ENCODE data around the gene ADAM19. TPM values are rescaled to one million over a fixed set of nuclear protein-coding genes. Genes with fewer than 3 reads are reported as not detected.

ADAM19 gene
- total and polyA plus RNA-seq, 2 experiments from 2014 or later = 6.0 to 8.6 TPM

GRCh38 chr5:157519579-157520253 lies 55.9 kb downstream of the ADAM19 start:
- no peak overlapping the region for H3K27ac ChIP-seq
- H3K9me2 ChIP-seq (replicated peaks; ENCODE audit: insufficient read depth) = no peaks in the 10 kb centered on the region
- no peaks in the 10 kb centered on the region for H4K20me1 ChIP-seq (ENCODE audit: insufficient read depth, poor library complexity, severe bottlenecking)

DNA sequence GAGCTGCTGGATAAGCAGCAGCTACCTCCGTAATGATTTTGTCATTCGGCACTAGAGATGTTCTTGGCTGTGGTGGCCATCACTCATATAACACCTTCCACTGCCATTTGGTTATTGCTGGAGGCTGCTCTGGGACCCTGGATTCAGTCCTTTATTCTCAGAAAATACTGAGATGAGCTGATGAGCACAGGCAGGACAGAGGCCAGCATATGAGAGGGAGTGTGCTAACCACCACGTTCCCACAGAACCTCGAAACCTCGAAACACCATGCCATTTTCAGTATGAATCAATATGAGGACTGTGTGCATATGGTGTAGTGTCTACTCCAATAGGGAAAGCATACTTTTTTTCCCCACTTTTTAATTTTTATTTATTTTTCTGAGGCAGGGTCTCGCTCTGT lies 56.6 kb downstream of the ADAM19 start:
- no peaks in the 10 kb centered on the region for H3K36me3 ChIP-seq (replicated peaks; ENCODE audit: insufficient read depth, low read depth)
- H3K4me3 ChIP-seq = no peak overlapping the region
- no peak for DNase-seq (ENCODE audit: low spot score)
- no peaks in the 10 kb centered on the region for H3K9me2 ChIP-seq (replicated peaks; ENCODE audit: insufficient read depth)
- H3K27me3 ChIP-seq = no peaks in the 10 kb centered on the region
- TF ChIP-seq EZH2phosphoT487 (IDR thresholded peaks at IDR 0.05; ENCODE audit: low read depth, severe bottlenecking, unreplicated experiment) = no peak
- TF ChIP-seq, protein P1, sequence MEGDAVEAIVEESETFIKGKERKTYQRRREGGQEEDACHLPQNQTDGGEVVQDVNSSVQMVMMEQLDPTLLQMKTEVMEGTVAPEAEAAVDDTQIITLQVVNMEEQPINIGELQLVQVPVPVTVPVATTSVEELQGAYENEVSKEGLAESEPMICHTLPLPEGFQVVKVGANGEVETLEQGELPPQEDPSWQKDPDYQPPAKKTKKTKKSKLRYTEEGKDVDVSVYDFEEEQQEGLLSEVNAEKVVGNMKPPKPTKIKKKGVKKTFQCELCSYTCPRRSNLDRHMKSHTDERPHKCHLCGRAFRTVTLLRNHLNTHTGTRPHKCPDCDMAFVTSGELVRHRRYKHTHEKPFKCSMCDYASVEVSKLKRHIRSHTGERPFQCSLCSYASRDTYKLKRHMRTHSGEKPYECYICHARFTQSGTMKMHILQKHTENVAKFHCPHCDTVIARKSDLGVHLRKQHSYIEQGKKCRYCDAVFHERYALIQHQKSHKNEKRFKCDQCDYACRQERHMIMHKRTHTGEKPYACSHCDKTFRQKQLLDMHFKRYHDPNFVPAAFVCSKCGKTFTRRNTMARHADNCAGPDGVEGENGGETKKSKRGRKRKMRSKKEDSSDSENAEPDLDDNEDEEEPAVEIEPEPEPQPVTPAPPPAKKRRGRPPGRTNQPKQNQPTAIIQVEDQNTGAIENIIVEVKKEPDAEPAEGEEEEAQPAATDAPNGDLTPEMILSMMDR (IDR thresholded peaks at IDR 0.05; ENCODE audit: poor library complexity) = no peak
- 97% methylated on average over 6 of the region's 6 CpGs for WGBS (ENCODE audit: low lambda C conversion rate, missing lambda C conversion rate)
- H3K79me2 ChIP-seq = no peaks in the 10 kb centered on the region
- H3K9me3 ChIP-seq (ENCODE audit: low read depth) = no peaks in the 10 kb centered on the region
- H2AFZ ChIP-seq = no peak overlapping the region
- no peak overlapping the region for H3K4me2 ChIP-seq
- no peaks in the 10 kb centered on the region for H4K20me1 ChIP-seq (ENCODE audit: insufficient read depth, poor library complexity, severe bottlenecking)
- H3K4me1 ChIP-seq (ENCODE audit: insufficient read depth) = no peaks in the 10 kb centered on the region
- H3K27ac ChIP-seq = no peak overlapping the region

More at GRCh38 chr5:157519579-157520253, 55.9 kb downstream of the ADAM19 start:
- Histone ChIP-seq H3K27me3 (no peaks in the 10 kb centered on the region), H3K36me3 (replicated peaks; ENCODE audit: insufficient read depth, low read depth) (no peaks in the 10 kb centered on the region), H3K9me3 (ENCODE audit: low read depth) (no peaks in the 10 kb centered on the region), H2AFZ (no peak overlapping the region), H3K4me2 (no peak overlapping the region), H3K4me1 (ENCODE audit: insufficient read depth) (no peaks in the 10 kb centered on the region), H3K79me2 (no peaks in the 10 kb centered on the region), H3K4me3 (no peak overlapping the region)
- TF ChIP-seq EZH2phosphoT487 (IDR thresholded peaks at IDR 0.05; ENCODE audit: low read depth, severe bottlenecking, unreplicated experiment) = no peak
- TF ChIP-seq, protein P1 (IDR thresholded peaks at IDR 0.05; ENCODE audit: poor library complexity) = no peak
- no peak for TF ChIP-seq EZH2 (IDR thresholded peaks at IDR 0.05; ENCODE audit: borderline replicate concordance)
- DNase-seq (ENCODE audit: low spot score) = no peak
- WGBS (ENCODE audit: low lambda C conversion rate, missing lambda C conversion rate) = 95% methylated on average over 9 of the region's 9 CpGs

DNA sequence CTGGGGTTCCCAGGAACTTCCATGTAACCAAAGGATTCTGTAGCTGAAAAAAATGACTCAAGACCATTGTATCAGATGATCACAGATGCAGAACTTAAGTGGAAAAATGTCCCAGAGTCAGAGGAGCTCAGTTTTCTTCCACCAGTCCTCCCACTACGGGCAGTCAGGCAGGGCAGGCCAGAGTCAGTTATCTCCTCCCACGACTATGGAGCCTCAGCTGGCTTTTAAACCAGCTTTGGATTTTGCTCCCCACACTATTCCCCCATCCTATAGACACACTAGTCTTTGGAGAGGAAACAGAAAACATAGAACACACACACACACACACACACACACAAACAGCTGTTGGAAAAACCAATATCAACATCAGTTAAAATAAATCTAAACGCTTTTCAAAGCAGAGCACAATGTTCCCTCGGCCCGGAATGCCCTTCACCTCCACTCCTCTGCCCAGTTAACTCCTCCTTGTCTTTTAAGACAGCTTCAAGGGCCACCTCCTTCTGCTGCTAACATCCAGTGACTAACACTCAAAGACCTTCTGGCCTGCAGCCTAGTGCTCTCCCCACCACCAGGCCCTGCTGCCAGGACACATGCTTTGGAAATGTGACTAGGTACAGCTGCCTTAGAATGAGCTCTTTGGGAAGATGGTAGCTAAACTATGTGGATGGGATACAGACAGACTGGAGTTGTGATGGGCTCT lies 58.8 kb downstream of the ADAM19 start:
- H4K20me1 ChIP-seq (ENCODE audit: insufficient read depth, poor library complexity, severe bottlenecking) = no peaks in the 10 kb centered on the region
- 64% methylated on average over 5 of the region's 5 CpGs for WGBS (ENCODE audit: low lambda C conversion rate, missing lambda C conversion rate)
- H2AFZ ChIP-seq = no peak overlapping the region
- no peak overlapping the region for H3K4me2 ChIP-seq
- TF ChIP-seq, protein P1 (IDR thresholded peaks at IDR 0.05; ENCODE audit: poor library complexity) = no peak
- no peaks in the 10 kb centered on the region for H3K9me2 ChIP-seq (replicated peaks; ENCODE audit: insufficient read depth)
- no peaks in the 10 kb centered on the region for H3K4me1 ChIP-seq (ENCODE audit: insufficient read depth)
- no peak overlapping the region for H3K4me3 ChIP-seq
- no peaks in the 10 kb centered on the region for H3K27me3 ChIP-seq
- H3K79me2 ChIP-seq = no peaks in the 10 kb centered on the region
- no peaks in the 10 kb centered on the region for H3K36me3 ChIP-seq (replicated peaks; ENCODE audit: insufficient read depth, low read depth)
- DNase-seq (ENCODE audit: low spot score) = peak; percentile 26
- peak overlapping the region; percentile 35 for H3K27ac ChIP-seq
- no peaks in the 10 kb centered on the region for H3K9me3 ChIP-seq (ENCODE audit: low read depth)
